Activated CD4-positive, alpha-beta T cell treated with anti-CD3 and anti-CD28 coated beads, Interleukin-2, amount 50 U/mL, for 16 hours (primary cell): ENCODE results near the gene CD83.
"Not testable (repeated sequence)": the region's sequence is repeated elsewhere in the genome, so short reads cannot be mapped to it uniquely, and the experiment has no call there.

Source experiments
- DNase-seq: peaks from one replicate; pipeline ENCODE4 v3.0.0-alpha.2; 2020

The CD83 gene

DNA sequence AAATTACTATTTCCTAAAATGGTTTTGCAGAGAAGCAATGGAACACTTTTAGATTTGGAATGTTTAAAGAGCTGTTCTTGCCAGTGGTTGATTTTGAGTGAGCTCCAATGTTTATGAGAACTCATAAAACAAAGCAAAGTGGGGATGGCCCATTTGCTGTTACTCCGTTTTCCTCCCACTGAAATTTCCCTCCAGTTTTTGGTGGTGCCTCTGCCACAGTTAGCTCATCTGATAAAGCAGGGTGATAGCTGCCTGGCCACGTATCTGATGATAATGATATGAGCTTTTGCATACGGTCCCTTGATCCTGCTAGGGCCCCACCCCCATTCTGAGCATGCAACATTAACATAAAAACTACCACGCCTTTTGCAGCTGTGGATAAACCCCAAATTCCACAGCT lies 10.4 kb downstream of the CD83 start:
- no peak for DNase-seq

DNA sequence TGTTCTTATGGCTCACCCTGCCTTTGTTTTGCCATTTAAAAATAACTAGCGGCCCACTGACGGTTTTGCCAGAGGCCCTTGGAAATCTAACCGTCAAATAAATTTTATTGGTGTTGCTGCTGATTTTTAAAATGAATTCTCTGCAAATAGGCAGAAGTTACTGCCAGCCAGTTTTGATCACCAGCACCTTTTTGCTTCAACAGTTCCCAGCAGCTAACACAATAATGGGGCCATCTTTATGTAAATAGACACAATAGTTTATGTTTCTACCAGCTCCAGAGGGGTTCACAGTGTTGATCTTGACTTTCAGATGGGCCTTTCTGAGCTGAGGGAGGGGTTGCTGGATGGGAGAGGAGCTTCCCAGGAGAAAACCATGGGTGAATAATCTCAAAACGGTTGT lies 11.2 kb downstream of the CD83 start:
- no peak for DNase-seq

DNA sequence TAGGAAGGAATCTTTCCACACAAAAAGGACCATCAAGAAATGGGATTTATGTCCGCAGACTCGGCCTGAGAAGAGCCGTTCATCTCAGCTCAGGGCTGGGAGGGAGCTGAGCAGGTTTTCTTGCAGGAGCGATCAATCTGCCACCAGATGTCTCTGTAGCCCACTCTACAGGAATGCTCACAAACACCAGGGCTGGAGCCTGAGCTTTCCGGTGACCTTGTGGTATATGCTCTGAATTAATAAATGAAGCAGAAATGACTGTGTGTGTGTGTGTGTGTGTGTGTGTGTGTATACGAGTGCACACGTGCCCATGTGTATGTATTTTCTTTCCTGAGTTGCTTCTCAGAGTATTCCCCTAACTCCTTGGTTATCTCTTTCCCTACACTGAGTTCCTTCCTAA lies 12.0 kb downstream of the CD83 start:
- DNase-seq = peak; percentile 37

DNA sequence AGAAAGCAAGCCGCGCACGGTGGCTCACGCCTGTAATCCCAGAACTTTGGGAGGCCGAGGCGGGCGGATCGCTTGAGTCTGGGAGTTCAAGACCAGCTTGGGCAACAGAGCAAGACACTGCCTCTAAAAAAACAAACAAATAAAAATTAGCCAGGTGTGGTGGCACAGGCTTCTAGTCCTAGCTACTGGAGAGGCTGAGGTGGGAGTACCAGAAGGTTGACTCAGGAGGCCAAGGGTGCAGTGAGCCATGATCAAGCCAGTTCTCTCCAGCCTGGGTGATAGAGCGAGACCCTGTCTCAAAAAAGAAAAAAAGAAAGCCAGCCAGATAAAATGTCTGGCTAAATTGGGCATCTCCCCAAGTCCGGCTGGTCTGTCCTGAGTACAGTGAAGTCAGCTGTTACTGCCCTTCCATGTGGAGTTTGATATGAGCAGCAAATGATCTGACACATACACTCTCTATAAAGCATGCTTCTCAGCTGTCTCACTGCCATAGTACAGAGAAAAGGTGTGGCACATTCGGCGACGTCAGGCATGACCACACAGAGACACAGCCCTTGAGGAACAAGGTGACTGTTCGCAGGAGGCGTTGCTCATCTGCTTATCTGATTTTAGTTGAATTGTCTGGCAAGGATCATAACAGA lies 13.0 kb downstream of the CD83 start:
- no peak for DNase-seq

DNA sequence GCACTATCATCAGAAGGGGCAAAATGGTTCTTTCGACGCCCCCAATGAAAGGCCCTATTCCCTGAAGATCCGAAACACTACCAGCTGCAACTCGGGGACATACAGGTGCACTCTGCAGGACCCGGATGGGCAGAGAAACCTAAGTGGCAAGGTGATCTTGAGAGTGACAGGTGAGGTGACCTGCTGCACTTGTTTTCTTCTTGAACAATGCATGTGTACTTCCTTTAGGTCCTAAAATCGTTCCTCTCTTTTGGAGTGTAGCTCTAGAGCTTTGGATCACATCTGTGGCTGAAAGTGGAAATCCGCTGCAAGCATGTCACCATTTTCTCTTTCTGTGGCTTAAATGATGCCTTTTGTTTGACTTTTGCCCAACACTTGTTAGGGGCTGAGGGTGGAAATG lies 14.0 kb downstream of the CD83 start:
- DNase-seq = no peak

DNA sequence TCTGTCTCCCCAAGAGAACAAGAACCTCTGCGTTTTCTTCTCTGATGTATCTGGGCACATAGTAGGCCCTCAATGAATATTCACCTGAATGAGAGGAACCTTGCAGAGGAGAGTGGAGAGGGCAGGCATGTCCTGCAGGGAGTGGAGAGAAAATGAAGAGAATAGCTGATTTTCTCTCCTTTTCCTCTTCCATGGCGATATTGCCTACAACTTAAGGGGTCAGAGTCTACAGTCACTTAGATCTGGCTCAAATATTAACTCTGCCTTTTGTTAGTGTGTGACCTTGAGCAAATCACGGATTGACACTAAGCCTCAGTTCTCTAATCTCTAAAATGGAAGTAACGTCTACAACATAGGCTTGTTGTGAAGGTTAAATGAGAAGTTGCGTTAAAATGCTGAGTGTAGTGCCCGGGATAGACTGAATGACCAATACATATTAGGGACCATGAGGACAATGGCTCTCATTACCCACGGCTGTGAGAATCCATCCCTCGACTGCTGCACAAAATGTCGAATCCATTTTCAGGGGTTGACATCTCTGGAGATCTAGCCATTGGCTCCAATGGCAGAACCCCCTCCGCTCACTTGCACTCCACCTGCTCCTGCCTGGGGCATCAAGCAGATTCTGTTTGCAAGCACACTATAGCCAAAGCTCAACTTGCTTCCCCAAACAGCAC lies 14.8 kb downstream of the CD83 start:
- no peak for DNase-seq

DNA sequence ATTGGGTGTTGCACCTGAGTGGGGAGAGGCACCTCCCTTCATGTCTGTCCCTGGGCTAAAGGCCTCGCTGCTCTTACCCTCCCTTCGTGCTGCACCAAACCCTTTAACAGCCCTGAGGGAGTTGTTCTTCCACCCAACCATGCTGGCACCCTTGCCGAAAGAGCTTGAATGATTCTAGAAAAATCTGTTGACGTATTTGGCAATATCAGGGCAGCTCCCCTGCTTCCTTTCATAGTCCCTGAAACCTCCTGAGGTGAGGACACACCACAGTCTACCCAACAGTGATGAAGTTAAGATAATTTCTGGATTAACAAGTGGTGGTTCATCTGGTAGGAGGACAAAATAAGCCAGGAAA lies 15.3 kb downstream of the CD83 start:
- DNase-seq = no peak

DNA sequence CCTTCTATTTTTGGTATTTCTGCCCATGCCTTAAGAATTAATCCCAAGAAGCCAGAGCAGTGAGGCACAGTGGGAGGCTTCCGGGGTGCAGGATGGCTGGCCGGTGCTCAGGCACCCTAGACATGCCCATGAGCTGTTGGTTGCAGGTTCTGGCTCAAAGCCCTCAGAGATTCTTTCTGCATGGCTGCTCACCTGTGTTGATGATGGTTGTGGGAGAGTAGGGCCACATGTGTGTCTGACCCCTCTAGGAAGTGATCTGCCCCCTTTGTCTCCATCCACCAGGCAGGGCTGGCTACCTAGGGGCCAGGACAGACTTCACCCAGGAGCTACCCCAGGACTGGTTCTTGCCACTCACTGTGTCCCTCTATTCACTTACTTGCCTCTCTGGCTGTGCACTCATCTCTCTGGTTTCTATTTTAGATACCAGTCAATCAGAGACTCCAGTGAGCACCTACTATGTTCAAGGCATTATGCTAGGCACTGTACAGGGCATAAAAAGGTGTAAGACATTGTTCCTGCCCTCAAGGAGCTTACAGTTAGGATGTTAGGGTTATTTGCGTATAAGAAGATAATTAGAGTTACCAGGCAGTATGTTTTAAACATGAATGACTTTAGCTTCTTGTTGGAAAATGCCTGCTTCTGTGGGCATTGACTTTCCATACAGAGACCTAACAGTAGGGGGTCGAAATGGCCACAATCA lies 16.8 kb downstream of the CD83 start:
- no peak for DNase-seq

DNA sequence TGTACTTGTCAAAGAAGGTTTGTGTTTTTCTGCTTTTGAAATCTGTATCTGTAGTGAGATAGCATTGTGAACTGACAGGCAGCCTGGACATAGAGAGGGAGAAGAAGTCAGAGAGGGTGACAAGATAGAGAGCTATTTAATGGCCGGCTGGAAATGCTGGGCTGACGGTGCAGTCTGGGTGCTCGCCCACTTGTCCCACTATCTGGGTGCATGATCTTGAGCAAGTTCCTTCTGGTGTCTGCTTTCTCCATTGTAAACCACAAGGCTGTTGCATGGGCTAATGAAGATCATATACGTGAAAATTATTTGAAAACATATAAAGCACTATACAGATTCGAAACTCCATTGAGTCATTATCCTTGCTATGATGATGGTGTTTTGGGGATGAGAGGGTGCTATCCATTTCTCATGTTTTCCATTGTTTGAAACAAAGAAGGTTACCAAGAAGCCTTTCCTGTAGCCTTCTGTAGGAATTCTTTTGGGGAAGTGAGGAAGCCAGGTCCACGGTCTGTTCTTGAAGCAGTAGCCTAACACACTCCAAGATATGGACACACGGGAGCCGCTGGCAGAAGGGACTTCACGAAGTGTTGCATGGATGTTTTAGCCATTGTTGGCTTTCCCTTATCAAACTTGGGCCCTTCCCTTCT lies 18.4 kb downstream of the CD83 start:
- no peak for DNase-seq

DNA sequence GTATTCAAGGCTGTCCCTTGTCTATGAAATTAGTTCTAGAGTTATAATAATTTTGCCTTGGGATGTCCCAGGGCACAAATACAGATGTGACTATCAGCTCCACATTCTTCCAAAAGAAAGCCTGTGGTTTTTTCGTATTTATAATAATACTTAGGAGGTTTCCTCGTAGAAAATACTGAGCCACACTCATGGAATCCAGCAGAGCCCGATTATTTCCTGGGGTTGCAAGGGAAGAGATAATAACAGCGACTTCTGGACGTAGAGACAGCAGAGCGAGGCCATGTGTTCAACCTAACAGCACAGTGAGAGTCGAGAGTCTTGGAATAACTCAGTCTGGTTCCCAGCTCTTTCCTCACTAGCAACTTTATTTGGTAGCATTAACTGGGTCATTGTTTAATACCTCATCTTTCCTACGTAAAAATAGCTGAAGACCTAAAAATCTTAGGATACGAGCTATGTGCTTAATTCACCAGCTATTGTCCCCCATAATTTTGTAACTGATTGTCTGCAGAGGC lies 21.2 kb downstream of the CD83 start:
- DNase-seq = no peak

DNA sequence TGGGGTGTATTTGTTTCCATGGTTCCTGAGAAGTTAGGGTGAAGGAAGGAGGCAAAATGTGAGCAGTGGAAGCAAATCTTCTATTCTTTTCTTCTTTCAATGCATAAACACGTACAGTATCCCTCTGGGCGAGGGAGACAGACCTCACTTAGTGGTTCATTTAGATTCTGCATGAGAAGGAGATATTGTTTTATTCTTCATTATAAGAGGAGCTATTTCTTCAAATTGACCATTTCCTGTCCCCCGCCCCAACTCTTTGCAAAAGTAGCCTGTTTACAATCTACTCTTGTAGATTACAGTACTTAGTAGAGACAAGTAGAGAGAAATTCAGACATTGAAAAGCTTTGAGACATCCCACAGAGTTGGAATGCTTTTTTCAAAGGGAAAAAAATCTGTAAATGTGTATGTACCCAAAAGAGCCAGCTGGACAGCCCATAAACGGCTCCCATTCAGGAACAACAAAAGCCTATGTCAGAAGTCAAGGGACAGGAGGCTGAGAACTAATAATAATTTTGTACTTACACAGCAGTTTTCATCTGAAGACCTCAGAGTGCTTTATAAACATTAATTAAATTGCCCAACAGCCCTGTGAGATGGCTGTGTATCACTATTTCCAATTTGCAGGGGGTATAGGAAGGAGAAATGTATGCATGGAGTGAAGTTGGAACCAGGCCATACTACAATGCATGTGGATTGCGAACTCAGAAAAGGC lies 23.9 kb downstream of the CD83 start:
- DNase-seq = no peak

DNA sequence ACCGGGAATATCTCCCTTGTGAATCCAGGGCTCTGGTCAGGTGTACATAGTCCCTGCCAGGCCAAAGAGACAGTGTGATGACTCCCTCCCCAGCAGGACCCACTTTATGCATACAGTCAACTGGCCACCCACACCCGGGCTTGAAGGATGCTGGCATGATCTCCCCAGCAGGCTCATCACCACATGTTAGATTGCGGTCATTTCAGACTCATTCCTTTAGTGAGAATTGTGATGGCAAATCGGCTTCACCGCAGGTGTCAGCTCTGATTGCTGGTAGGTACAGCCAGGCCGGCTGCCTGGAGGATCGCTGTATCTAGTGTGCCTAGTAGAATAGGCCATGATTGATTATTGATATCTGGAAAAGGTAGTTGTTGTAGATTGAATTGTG lies 24.5 kb downstream of the CD83 start:
- no peak for DNase-seq

DNA sequence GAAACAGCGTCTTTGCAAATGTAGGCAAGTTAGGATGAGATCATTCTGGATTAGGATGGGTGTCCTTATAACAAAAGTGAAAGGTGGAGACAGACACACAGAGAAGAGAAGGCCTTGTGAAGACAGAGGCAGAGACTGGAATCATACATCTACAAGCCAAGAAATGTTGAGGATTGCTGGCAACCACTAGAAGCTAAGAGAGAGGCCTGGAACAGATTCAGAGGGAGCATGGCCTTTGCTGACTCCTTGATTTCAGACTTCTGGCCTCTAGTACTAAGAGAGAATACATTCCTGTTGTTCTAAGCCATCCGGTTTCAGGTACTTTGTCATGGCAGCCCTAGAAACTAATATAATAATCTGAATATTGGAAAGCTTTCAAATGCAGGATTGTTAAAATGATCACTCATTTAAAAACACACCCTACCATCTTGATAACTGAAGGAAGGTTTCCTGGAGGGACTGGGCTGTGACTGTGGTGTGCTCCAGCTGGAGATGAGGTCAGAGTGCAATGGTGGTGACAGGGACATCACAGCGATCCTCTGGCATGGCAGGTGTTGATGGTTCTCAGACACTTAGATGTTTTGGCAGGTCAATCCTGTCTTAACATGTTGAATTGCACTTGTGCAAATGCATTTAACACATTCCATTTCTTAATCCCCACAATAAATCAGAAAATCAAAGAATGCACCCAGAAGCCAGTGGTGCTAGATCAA lies 25.1 kb downstream of the CD83 start:
- no peak for DNase-seq

DNA sequence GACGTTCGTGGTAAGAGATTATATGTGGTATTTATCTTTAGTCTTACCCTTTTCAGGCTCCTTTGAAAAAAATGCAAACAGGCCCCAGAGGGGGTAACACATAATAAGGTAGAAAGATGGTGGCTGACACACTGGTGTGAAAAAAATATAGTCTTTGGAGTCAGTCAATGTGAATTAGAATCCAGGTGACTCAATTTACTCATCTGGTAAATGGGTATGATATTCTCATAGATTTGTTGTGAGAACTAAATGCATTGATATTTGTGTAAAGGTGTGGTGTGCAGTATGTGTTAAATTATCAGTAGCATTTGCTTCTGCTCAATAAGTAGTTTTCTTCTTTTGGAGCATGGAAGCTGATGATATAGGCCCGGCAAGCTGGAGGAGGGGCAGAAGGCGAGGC lies 25.7 kb downstream of the CD83 start:
- DNase-seq = no peak

DNA sequence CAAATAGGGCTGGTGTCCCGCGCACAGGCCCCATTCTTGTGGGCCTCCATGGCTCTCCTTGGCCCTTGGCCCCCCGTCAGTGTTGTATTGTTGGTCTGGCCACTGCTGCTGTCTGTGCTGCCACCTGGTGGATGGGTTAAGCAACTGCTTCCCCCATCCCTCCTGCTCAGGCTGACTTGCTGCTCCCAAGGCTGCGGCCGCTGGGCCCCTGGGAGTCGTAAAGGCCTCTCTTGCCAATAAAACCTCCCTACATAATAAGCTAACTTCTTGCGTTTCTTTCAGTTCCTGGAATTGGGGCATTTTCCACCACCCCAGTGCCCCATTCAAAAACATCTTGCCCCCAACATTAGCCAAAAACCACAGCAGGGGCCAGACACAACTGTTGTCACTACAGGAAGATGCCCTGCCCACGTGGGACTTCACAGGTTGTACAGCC lies 27.1 kb downstream of the CD83 start:
- peak; percentile 78 for DNase-seq

DNA sequence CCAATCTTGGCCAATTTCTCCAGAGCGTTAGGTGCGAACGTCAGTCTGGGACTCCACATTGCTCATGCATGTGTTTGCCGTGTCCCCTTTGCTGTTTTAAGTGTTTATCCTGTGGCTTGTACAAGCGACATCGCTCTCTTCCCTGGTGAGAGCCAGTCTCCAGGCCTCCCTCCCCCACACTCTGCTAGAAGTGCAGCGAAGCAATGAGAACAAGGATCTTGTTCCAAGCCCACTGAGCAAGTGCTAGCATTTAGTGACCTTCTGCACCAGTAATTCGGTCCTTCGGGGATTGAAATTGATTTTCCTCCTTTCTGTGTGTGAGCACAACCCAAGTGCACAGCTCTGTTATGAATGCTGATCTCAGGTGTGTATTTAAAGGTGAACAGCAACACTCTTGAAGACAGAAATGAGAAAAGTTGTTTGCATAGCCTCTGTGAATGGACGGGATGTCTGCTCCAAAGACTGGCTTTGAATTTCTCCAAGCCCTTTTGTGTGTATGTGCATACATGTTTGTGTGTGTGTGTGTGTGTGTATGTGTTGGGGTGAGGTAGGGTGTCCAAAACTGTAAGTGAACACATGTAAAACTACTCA lies 29.0 kb downstream of the CD83 start:
- DNase-seq = no peak

DNA sequence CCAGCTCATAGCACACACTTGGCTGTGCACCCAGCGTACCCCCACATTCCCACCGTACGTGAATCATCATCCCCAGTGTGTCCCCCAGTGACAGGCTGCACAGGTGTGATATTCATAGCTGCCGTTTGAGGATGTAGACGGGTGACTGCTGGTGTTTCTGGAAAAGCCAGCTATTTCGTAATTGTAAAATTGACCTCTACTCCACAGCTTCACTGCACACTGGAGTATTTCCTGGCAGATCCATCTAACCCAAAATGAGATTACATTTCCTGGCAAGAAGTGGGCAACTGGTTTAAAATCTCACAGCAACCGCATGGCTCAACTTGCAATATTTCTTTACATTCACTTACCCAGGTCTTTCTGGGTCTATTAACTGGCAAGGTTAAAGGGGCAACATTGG lies 30.3 kb downstream of the CD83 start:
- no peak for DNase-seq

DNA sequence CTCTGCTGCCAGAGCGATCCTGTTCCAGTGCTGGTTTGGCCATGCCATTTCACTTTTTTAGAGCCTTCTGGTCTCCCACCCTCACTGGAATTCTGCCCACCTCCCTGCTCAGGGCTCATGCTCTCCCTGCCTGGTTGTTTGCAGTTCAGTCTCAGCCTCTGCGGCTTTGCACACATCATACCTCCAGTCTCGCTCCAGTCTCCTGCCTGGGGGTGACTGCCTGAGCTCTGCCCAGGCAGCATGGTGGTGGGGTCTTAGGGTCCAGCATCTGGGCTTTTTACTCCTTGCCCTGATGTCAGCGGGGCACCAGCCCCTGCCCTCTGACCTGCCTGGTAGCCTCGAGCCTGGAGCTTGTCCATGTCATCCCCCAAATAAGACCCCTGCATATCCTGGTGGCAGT lies 30.9 kb downstream of the CD83 start:
- DNase-seq = no peak

DNA sequence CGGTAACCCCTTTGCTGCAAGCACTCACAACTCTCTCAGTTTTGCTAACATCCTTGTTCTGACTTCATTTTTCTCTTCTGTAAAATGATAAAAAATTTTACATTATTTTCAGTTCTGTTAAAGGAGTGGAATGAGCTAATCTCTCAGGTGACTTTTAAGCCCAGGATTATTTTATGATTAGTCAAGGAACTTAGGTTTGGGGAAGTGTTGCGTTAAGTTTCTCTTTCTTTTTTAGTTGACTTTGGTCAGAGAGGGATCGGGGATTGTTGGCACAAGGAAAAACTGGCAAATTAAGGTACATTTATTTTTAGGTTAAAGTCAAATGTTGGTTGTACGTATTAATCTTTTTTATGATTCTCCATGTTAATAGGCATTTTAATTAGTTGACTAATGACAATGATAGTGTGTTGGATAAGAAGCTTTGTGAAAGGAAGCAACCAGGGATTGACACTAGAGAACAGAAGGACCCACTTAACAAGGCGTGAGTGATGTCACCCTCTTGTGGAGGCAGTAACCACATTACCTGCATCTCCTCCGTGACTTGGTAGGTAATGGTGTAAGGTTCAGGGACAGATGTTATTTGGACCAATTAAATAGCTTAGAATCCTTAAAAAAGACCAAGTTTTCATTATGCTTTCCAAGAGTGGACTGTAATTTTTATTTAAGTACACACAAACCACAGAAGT lies 31.6 kb downstream of the CD83 start:
- DNase-seq = no peak

DNA sequence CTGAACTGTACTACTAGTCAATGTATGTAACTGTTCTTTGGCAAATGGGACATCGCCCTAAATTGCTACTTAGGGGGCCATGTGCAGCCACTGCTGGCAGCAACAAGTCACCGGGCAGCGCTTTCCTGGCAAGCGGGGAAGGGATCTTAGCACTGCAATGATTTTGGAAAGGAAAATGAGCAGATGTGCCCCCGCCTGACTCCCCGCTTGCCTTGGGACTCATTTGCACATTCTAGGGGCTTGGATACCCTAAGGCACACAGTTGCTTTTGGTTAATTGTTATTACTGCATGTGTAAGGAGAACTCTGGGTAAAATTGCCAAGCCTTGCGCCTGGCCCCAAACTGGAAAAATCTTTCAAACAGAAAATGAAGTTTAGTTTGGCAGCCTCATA lies 32.2 kb downstream of the CD83 start:
- no peak for DNase-seq

DNA sequence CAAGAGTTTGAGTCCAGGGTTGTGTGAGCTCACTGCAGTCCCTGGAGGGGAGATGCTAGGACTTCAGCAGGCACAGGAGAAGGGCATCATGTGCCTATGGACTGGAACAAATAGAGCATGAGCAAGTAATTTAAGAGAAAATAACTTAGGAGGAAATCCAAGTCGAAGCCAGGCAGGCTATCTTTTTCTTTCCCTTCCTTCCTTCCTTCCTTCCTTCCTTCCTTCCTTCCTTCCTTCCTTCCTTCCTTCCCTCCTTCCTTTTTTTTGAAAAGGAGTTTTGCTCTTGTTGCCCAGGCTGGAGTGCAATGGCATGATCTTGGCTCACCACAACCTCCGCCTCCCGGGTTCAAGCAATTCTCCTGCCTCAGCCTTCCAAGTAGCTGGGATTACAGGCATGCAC lies 33.7 kb downstream of the CD83 start:
- DNase-seq = not testable (repeated sequence)
